CD4-positive, alpha-beta T cell treated with Interleukin-2 at 100 ng/mL for 4 hours (primary cell): ENCODE measurements around the gene C2CD2.

Experiments used
- DNase-seq: peaks from one replicate; pipeline ENCODE4 v3.0.0-alpha.2; 2020; ENCODE audit warnings: low spot score

The C2CD2 gene

DNA sequence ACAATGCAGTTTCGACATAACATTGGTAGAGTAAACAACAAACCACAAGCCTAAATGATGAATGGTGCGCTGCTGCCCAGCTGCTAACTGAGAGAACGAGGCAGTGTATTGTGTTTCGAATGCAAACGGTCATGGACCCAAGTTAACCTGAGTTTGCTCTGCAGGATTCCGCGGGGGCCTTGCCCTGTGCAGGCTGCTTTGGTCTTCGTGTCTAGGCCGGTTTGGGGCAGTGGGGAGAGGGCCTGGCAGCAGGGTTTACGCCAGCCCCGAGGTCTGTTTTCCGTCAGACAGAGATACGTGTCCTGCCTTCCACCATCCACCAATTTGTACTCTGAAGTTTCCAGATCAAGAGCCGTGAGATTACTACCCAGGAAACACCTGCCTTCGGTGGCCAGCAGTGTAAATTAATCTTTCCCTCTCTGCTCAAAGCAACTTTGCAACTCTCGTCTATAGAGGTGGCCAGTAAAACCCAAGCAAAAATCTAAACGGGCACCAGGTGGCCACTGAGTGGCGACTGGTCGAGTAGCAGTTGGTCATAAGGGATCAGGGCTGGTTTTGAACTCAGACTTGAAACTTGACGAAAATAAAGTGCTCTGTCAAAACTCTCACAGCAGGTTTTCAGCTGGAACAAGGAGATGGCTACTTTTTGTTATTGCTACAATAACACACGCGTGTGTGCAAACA, 68.3 kb downstream of the C2CD2 start:
- DNase-seq = no peak

GRCh38 chr21:41884501-41885030, 69.3 kb downstream of the C2CD2 start:
- DNase-seq = no peak

DNA sequence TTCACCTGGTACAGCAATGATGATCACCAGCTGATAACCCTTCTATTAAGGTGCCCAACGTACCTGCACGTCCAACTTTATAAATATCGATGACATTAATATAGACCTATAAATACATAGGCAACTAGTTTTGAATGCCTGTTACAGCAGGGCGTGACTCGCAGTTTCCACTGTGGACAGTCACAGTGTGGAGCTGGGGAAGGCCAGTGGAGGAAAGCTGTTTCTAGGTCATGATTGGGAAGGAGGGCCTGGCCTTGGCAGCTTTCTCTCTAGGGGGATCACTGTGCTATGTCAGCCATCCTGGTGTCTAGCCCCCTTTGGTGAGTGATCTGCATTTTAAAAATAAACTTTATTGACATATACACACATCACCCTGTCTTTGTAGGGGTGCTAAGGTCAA, 70.2 kb downstream of the C2CD2 start:
- no peak for DNase-seq

- no peak for DNase-seq
These were observed 72.8 kb downstream of the C2CD2 start for GRCh38 chr21:41881051-41881450.

- no peak for DNase-seq
These were observed 73.7 kb downstream of the C2CD2 start for GRCh38 chr21:41880153-41880552.

DNA sequence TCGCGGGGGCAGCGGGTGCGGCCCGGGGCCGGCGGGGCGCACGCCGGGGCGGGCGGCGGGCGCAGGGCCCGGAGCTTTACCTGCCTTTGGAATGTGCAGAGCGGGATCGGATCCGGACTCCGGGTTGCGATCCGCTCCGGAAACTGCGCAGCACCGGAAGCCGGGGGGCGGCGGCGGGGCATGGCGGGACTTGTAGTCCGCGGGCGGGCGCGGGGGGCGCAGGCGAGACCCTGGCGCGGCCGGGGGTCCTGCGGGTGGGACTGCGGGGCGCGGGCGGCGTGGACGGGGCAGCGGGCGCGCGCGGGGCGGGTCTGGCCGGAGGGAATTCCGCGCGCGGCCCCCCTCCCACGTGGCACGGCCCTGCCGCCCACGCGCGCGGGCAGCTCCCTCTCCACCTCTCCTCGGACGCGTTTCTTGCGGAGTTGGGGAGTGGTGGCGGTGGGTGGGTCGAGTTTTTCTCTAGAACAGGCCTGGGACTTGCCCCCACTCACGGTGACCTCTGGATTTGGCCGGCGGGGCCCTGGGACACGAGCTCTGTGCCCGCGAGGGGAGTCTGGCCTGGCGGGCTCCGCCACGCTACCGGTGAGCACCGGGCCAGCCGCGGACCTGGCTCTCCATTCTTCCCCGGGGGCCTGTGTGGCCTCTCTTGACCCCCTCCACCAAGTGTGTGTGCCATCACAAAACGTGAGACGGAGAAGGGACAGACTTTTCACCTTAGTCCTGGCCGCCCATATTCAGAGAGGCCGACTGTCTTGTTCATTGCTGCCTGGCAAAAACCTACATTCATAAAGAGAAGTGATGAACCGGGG, 74.4 kb downstream of the C2CD2 start, which contains the start of gene PRDM15:
TSS of gene PRDM15 (minus strand) at position 155 of the 809 bp plus-strand sequence. CDS start 18,981 bp downstream, outside the sequence.
- DNase-seq = peak; percentile 79

- DNase-seq = peak; percentile 84
These were observed 75.0 kb downstream of the C2CD2 start for GRCh38 chr21:41878831-41879189.

DNA sequence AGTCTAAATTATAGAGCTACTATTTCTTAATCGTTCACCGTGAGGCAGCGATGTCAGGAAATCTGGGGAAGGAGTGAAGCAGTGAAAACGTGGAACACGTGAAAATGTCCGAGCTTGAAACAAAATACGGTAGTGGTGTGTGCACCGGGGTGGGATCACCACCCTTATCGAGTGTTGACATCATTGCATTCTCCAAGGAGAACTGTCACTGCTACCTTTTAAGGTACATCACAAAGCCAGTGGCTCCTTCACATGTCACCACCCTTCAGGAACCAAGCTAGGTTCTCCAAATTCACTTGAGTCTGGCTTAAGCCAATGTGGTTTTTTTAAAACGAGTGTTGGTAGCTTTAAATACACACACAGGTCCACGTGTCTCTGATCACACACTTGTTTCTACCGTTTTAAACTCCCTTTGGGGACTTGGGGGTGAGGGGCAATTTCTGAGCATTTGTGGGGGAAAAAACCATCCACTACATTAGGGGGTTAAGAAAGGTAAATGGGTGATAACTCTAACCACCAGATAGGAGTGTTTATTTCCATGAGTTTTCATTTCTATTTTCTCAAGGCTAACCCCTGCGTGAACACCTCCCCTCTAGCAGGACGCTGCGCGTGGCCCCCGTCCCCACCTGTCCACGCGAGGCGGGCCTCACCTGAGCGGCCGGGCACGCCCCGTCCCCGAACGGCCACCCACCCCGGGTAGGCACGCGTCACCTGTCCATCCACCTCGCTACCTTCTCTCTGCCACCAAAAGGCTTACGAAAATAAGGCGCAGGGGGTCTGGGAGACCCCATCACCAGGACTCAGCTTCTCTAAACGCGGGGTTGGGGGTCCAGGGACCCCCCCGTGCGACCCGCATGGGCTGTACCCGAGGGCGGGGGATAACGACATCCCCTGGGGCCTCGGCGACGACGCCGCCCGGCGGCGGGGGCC, 75.7 kb downstream of the C2CD2 start:
- DNase-seq = peak; percentile 27

DNA sequence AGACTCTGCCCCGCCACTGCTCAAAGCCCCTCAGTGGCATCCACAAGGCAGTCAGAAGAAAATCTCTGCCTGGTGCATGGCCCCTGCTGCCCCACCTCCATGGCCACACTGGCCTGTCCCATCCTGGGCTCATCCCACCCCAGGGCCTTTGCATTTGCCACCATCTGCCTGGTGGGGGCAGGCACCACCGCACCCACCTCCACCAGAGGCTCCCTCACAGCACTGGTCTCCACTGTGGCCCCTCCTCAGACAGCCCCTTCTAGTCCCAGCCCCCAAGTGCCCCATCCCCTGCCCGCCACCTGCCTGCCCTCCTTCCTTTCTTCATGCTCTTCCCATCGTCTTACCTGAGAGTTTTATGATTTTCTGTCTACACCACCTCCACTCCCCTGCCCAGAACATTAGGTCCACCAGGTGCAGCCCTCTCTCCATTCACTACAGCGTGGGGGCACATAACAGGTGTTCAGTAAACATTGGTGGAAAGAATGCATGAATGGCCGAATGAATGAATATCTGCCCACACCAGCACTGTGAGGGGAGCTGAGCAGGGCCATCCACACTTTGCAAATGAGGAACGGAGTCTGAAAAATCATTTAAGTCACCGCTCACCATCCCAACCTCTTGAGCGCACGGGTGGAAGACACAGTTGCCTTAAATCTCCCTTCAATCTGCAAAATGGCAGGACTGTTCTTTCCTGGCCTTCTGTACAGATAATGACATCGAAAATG, 76.7 kb downstream of the C2CD2 start:
- no peak for DNase-seq

DNA sequence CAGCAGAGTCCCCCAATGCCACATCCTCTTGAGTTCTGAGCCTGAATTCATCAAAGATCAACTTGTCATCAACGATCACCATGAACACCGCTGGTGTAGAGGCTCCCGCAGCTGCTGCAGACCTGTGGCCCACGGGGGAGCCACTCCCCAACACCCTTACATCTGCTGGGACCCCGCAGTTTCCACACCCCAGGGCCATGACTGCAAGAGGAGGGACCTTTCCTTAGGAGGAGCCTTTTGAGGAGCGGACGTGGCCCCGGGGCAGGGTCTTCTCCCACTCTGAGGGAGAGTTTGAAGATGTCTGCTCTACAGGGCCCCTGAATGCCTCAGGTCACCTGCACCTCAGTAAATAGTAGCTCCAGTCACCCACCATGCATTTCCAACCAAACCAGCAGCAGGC, 77.4 kb downstream of the C2CD2 start:
- DNase-seq = no peak

- DNase-seq = no peak
These were observed 78.7 kb downstream of the C2CD2 start for GRCh38 chr21:41875086-41875485.

DNA sequence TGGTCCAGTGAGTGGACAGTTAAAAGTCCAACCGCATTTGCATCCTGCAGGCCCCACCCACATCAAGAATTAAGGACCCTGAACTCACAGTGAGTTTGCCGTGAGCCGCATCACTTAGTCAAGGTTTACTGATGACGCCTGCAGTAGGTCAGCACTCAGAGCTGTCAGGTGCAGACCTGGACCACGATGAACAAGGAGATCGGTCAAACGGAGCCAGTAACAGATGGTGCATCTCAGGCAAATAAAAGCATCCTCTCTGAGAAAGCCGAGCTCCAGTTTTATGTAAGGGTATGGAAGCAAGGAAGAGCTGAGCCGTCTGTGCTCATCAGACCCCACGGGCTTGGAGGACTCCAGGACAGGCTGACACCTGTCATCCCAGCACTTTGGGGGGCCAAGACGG, 79.2 kb downstream of the C2CD2 start:
- DNase-seq = no peak

GRCh38 chr21:41873426-41873825, 80.4 kb downstream of the C2CD2 start:
- DNase-seq = no peak

GRCh38 chr21:41873005-41873404, 80.8 kb downstream of the C2CD2 start:
- no peak for DNase-seq

DNA sequence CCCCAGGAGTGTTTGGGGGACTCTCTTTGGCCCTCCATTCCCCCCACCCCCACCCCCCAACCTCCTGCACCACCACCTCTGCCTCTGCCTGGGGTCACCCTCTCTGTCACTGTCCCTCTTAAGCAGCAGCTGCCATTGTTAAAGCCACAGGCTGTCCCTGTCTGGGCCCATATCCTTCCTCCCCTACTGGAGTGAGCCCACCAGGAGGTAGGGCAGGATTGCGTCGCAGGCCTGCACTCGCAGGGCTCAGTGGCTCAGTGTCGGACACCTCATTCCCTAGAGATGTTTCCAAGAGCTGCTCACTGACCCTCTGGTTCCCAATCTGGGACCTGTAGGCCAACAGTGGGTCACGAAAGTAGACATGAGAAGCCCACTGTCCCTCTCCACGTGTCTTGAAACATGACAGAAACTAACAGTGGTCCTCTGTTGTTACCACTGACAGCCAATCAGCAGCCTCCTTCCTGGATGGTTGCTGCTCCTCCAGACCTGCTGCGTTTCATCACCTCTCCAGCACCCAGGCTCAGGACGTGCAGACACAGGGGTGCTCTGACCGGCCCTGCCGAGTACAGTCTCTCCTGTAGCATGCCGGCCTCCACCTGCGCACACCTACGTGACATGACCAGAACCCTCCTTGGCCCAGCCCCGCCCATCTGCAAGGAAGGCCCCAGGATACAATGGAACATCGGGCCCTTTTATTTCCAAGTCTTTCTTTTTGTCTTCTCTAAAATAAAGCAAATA, 82.4 kb downstream of the C2CD2 start:
- DNase-seq = no peak

GRCh38 chr21:41869771-41870170, 84.0 kb downstream of the C2CD2 start:
- no peak for DNase-seq

DNA sequence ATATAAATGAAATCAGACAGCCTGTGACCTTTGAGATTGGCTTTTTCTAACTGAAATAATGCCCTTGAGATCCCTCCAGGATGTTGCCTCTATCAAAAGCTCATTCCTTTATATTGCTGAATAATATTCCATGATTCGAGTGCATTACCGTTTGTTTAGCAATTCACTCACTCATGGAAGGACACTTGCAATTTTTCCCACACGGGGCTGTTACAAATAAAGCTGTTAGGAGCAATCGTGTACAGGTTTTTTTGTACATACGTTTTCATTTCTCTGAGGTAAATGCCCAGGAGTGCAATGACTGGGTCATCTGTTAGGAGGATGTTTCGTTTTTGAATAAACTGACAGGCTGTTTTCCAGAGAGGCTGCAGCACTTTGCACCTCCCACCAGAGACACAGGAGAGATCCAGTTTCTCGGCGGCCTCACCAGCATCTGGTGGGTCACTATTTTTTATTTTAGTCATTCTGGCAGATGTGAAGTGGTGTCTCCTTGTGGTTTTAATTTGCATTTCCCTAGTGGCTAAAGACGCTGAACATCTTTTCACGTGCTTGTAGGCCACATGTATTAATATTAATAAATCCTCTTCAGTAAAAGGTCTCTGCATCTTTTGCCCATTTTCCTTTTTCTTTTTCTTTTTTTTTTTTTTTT, 85.6 kb downstream of the C2CD2 start:
- no peak for DNase-seq

- DNase-seq = no peak
These were observed 86.5 kb downstream of the C2CD2 start for GRCh38 chr21:41867313-41867712.

- no peak for DNase-seq
These were observed 87.5 kb downstream of the C2CD2 start for GRCh38 chr21:41866274-41866809.
